Endothelial cell of umbilical vein (primary cell): ENCODE data around the gene FSHB.

Experiments
- EZH2 ChIP-seq: IDR thresholded peaks from 2 replicates; pipeline ENCODE4 v1.6.1; 2012; ENCODE audit warnings: borderline replicate concordance, low read depth, mild to moderate bottlenecking, moderate library complexity, low read length, inconsistent platforms; ENCODE audit not compliant: severe bottlenecking
- POLR2AphosphoS5 ChIP-seq: IDR thresholded peaks from 2 replicates; pipeline ENCODE4 v1.6.1; 2012; ENCODE audit warnings: low read depth, mild to moderate bottlenecking, control low read depth, low read length, moderate library complexity; ENCODE audit not compliant: insufficient read depth
- TF ChIP-seq, protein P1 (sequence below), 2 donors: IDR thresholded peaks; 1 replicate in 1 of 2; 2 replicates in 1 of 2; pipeline ENCODE4 v1.5.1; 2011; ENCODE audit warnings: low read length in 2 of 2, mild to moderate bottlenecking in 2 of 2, moderate library complexity in 2 of 2, control low read depth in 1 of 2, inconsistent platforms in 1 of 2, low read depth in 1 of 2; ENCODE audit not compliant: insufficient read depth in 1 of 2; ENCODE audit errors: extremely low read depth in 1 of 2

- TF ChIP-seq, protein P1, sequence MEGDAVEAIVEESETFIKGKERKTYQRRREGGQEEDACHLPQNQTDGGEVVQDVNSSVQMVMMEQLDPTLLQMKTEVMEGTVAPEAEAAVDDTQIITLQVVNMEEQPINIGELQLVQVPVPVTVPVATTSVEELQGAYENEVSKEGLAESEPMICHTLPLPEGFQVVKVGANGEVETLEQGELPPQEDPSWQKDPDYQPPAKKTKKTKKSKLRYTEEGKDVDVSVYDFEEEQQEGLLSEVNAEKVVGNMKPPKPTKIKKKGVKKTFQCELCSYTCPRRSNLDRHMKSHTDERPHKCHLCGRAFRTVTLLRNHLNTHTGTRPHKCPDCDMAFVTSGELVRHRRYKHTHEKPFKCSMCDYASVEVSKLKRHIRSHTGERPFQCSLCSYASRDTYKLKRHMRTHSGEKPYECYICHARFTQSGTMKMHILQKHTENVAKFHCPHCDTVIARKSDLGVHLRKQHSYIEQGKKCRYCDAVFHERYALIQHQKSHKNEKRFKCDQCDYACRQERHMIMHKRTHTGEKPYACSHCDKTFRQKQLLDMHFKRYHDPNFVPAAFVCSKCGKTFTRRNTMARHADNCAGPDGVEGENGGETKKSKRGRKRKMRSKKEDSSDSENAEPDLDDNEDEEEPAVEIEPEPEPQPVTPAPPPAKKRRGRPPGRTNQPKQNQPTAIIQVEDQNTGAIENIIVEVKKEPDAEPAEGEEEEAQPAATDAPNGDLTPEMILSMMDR (IDR thresholded peaks at IDR 0.05; ENCODE audit: extremely low read depth in 1 of 2, insufficient read depth in 1 of 2, low read depth in 1 of 2, low read length in 2 of 2) = no peak
- no peak for TF ChIP-seq POLR2AphosphoS5
- TF ChIP-seq EZH2 = no peak
Observed at GRCh38 chr11:30203850-30204249, 27.0 kb upstream of the FSHB start.
